ENCODE data around the gene UGT1A8. TPM values are rescaled to one million over a fixed set of nuclear protein-coding genes. Genes with fewer than 3 reads are reported as not detected.
A peak's percentile ranks its signal among the peaks of the same experiment; 100 is the strongest.
"Not testable (repeated sequence)": the region's sequence is repeated elsewhere in the genome, so short reads cannot be mapped to it uniquely, and the experiment has no call there.

The UGT1A8 gene
- total and polyA plus RNA-seq, 9 of the 15 experiments (the other 6 are each of a cell fraction or from before 2014, with no cell fraction given) = 0.04 TPM; not detected in 8

- H3K9me3 ChIP-seq (replicated peaks; ENCODE audit: control insufficient read depth, insufficient read depth, low read depth, low read length) = no peaks in the 10 kb centered on the region
- H4K20me1 ChIP-seq (replicated peaks; ENCODE audit: control insufficient read depth, insufficient read depth, low read length) = no peaks in the 10 kb centered on the region
- intact Hi-C loops (cut with micrococcal nuclease) (no loop called here), in situ Hi-C loops (cut with MboI) (no loop called here)
- no peak overlapping the region for H3K4me2 ChIP-seq (ENCODE audit: insufficient read depth, low read length)
- peaks cover under 1% of the 10 kb centered on the region; the same call in 1 of the 3 replicates for H3K79me2 ChIP-seq (ENCODE audit: control insufficient read depth, insufficient read depth, low read length)
- H2AFZ ChIP-seq (ENCODE audit: low read depth, low read length) = no peak overlapping the region
- BruUV-seq (replicated peaks) = no TSS peak
- WGBS (ENCODE audit: insufficient coverage, low coverage, missing lambda C conversion rate) = 0% methylated on average over 2 of the region's 2 CpGs
- H3K36me3 ChIP-seq (ENCODE audit: control insufficient read depth, insufficient read depth, low read length) = no peaks in the 10 kb centered on the region
- H3K27ac ChIP-seq (ENCODE audit: extremely low read depth, low read depth, low read length) = no peak overlapping the region
- ChIA-PET CTCF (ENCODE audit: low intra/inter-chr PET ratio) (interaction anchor here (0.6 kb wide), 1 partner anchor 20 kb away, joined by 3 read pairs; no protein-coding TSS in a partner anchor), POLR2A (no interaction called here)
- DNase-seq (ENCODE audit: extremely low read depth in 1 of 4, low spot score in 3 of 4) (no peak), ATAC-seq (no peak), FAIRE-seq (no peak)
- no peak overlapping the region for H3K9ac ChIP-seq (ENCODE audit: insufficient read depth in 1 of 2, low read depth in 2 of 2, low read length in 2 of 2)
- H3K4me1 ChIP-seq (replicated peaks in 1 of 2; ENCODE audit: control insufficient read depth in 2 of 2, insufficient read depth in 2 of 2, low read length in 2 of 2) = no peaks in the 10 kb centered on the region; a peak in 1 of 5 replicates
- no peak overlapping the region for H3K4me3 ChIP-seq
- TF ChIP-seq FOS (IDR thresholded peaks at IDR 0.05; ENCODE audit: extremely low read depth, insufficient read length) (no peak), ZNF316 (IDR thresholded peaks at IDR 0.05) (0 out of 2 replicates have a peak, but pooled peaks have one; percentile 23)
- no peaks in the 10 kb centered on the region for H3K9me1 ChIP-seq (ENCODE audit: control insufficient read depth, insufficient read depth, low read length)
- H3K27me3 ChIP-seq (ENCODE audit: control insufficient read depth in 2 of 2, insufficient read depth in 2 of 2, low read length in 2 of 2) = no peaks in the 10 kb centered on the region; a peak in 1 of 5 replicates
Measured at GRCh38 chr2:233571462-233571861, 46.0 kb upstream of the UGT1A8 start.

GRCh38 chr2:233572468-233572867 is 45.0 kb upstream of the UGT1A8 start:
- no peaks in the 10 kb centered on the region for H3K36me3 ChIP-seq (ENCODE audit: control insufficient read depth, insufficient read depth, low read length)
- H3K9me1 ChIP-seq (ENCODE audit: control insufficient read depth, insufficient read depth, low read length) = no peaks in the 10 kb centered on the region
- no peaks in the 10 kb centered on the region for H3K4me1 ChIP-seq (replicated peaks in 1 of 2; ENCODE audit: control insufficient read depth in 2 of 2, insufficient read depth in 2 of 2, low read length in 2 of 2)
- no peaks in the 10 kb centered on the region for H3K9me3 ChIP-seq (replicated peaks; ENCODE audit: control insufficient read depth, insufficient read depth, low read depth, low read length)
- H3K9ac ChIP-seq (ENCODE audit: insufficient read depth in 1 of 2, low read depth in 2 of 2, low read length in 2 of 2) = no peak overlapping the region
- H3K27me3 ChIP-seq (ENCODE audit: control insufficient read depth in 2 of 2, insufficient read depth in 2 of 2, low read length in 2 of 2) = no peaks in the 10 kb centered on the region; a peak in 1 of 5 replicates
- H3K4me3 ChIP-seq = no peak overlapping the region
- in situ Hi-C loops (cut with MboI) = no loop called here
- no peaks in the 10 kb centered on the region for H3K79me2 ChIP-seq (ENCODE audit: control insufficient read depth, insufficient read depth, low read length)
- peak overlapping the region; percentile 50; the same call in 1 of the 2 replicates for H2AFZ ChIP-seq (ENCODE audit: low read depth, low read length)
- DNase-seq (ENCODE audit: extremely low read depth in 1 of 4, low spot score in 3 of 4) (no peak), FAIRE-seq (no peak), ATAC-seq (no peak)
- no peaks in the 10 kb centered on the region for H4K20me1 ChIP-seq (replicated peaks; ENCODE audit: control insufficient read depth, insufficient read depth, low read length)
- no peak overlapping the region for H3K4me2 ChIP-seq (ENCODE audit: insufficient read depth, low read length)
- BruUV-seq (replicated peaks) = no TSS peak
- intact Hi-C loops (cut with micrococcal nuclease) = no loop called here
- ChIA-PET CTCF (ENCODE audit: low intra/inter-chr PET ratio) (interaction anchor here (0.6 kb wide), 1 partner anchor 967 kb away, joined by 5 read pairs; no protein-coding TSS in a partner anchor), POLR2A (interaction anchor here (0.7 kb wide), 1 partner anchor 14 kb away, joined by 4 read pairs; no protein-coding TSS in a partner anchor)
- WGBS (ENCODE audit: insufficient coverage, low coverage, missing lambda C conversion rate) = 30% methylated on average over 4 of the region's 4 CpGs
- H3K27ac ChIP-seq (ENCODE audit: extremely low read depth, low read depth, low read length) = no peak overlapping the region
- TF ChIP-seq THRAP3 (IDR thresholded peaks at IDR 0.05; ENCODE audit: borderline replicate concordance) (no peak), DEAF1 (CRISPR knock-in tag; IDR thresholded peaks at IDR 0.05) (no peak)

GRCh38 chr2:233577341-233577740 is 40.1 kb upstream of the UGT1A8 start:
- FAIRE-seq; H3K4me1 ChIP-seq (replicated peaks in 1 of 2; ENCODE audit: control insufficient read depth in 2 of 2, insufficient read depth in 2 of 2, low read length in 2 of 2); POLR2A ChIA-PET; H3K9me3 ChIP-seq (replicated peaks; ENCODE audit: control insufficient read depth, insufficient read depth, low read depth, low read length); DNase-seq (ENCODE audit: extremely low read depth in 1 of 4, low spot score in 3 of 4); H2AFZ ChIP-seq (ENCODE audit: low read depth, low read length); H3K36me3 ChIP-seq (ENCODE audit: control insufficient read depth, insufficient read depth, low read length); intact Hi-C loops (cut with micrococcal nuclease); in situ Hi-C loops (cut with MboI); H3K79me2 ChIP-seq (ENCODE audit: control insufficient read depth, insufficient read depth, low read length); H3K9ac ChIP-seq (ENCODE audit: insufficient read depth in 1 of 2, low read depth in 2 of 2, low read length in 2 of 2); BruUV-seq (replicated peaks); H3K4me2 ChIP-seq (ENCODE audit: insufficient read depth, low read length); CTCF ChIA-PET (ENCODE audit: low intra/inter-chr PET ratio); H4K20me1 ChIP-seq (replicated peaks; ENCODE audit: control insufficient read depth, insufficient read depth, low read length); H3K9me1 ChIP-seq (ENCODE audit: control insufficient read depth, insufficient read depth, low read length); H3K4me3 ChIP-seq; ATAC-seq; H3K27me3 ChIP-seq (ENCODE audit: control insufficient read depth in 2 of 2, insufficient read depth in 2 of 2, low read length in 2 of 2); H3K27ac ChIP-seq (ENCODE audit: extremely low read depth, low read depth, low read length): not testable (repeated sequence)
- WGBS (ENCODE audit: insufficient coverage, low coverage, missing lambda C conversion rate) = 20% methylated on average over 3 of the region's 5 CpGs
